Measurements from ENCODE around the gene PPP2R5C. TPM values are rescaled to one million over a fixed set of nuclear protein-coding genes. Genes with fewer than 3 reads are reported as not detected.

Gene PPP2R5C
- total and polyA plus RNA-seq, 2 of the 4 experiments (the other 2 are of a cell fraction) = 65.9 to 78.7 TPM

- no peak overlapping the region for H2BK120ac ChIP-seq (ENCODE audit: low read depth, low read length)
- H4K5ac ChIP-seq (ENCODE audit: low read depth, low read length) = no peak overlapping the region
- peaks cover 32 to 73% of the 10 kb centered on the region in 2 experiments for H3K79me1 ChIP-seq (ENCODE audit: low read depth in 1 of 2, low read length in 2 of 2)
- H3K56ac ChIP-seq (ENCODE audit: extremely low read depth, insufficient read depth, low read length) = no peak overlapping the region
- dilution Hi-C loops (cut with HindIII; ENCODE audit: low sequenced_read_pairs, unreplicated experiment) (no loop called here), in situ Hi-C loops (cut with MboI; ENCODE audit: low sequenced_read_pairs) (no loop called here), intact Hi-C loops (cut with micrococcal nuclease) (no loop called here)
- H3K9me3 ChIP-seq (ENCODE audit: control insufficient read depth, insufficient read depth, low read length) = no peaks in the 10 kb centered on the region
- peaks cover 36% of the 10 kb centered on the region for H4K20me1 ChIP-seq (ENCODE audit: insufficient read depth, low read length)
- no TSS peak for BruUV-seq (replicated peaks)
- H2BK20ac ChIP-seq (ENCODE audit: low read depth, low read length) = no peak overlapping the region
- H4K91ac ChIP-seq (ENCODE audit: insufficient read depth, low read depth, low read length) = no peak overlapping the region
- ChIA-PET CTCF (no interaction called here), POLR2A (ENCODE audit: unreplicated experiment) (no interaction called here)
- ATAC-seq (ENCODE audit: low read depth) (no peak), DNase-seq (no peak)
- H2AK5ac ChIP-seq (ENCODE audit: low read depth, low read length) = no peak overlapping the region
- H3K9ac ChIP-seq (ENCODE audit: low read depth, low read length) = no peak overlapping the region
- TF ChIP-seq NFE2L2 (IDR thresholded peaks at IDR 0.05; ENCODE audit: low read depth, low read length) = no peak
- no peak for TF ChIP-seq CHD1 (IDR thresholded peaks at IDR 0.05; ENCODE audit: low read depth, low read length)
- TF ChIP-seq FOS (IDR thresholded peaks at IDR 0.05; ENCODE audit: low read depth, low read length) = no peak
- TF ChIP-seq MAFK (IDR thresholded peaks at IDR 0.05; ENCODE audit: low read depth, low read length) = no peak
- no peak for TF ChIP-seq ELK1 (IDR thresholded peaks at IDR 0.05; ENCODE audit: borderline replicate concordance, low read depth, low read length)
- TF ChIP-seq MAZ (IDR thresholded peaks at IDR 0.05; ENCODE audit: borderline replicate concordance, low read depth, low read length) = no peak
- no peak for TF ChIP-seq POLR2A (IDR thresholded peaks at IDR 0.05; ENCODE audit: low read depth, low read length)
- no peak for TF ChIP-seq BHLHE40 (IDR thresholded peaks at IDR 0.05; ENCODE audit: low read depth, low read length)
- no peak for TF ChIP-seq CEBPB (IDR thresholded peaks at IDR 0.05; ENCODE audit: low read depth, low read length)
- no peak for TF ChIP-seq RFX5 (IDR thresholded peaks at IDR 0.05; ENCODE audit: low read depth, low read length)
- no peak for TF ChIP-seq RCOR1 (IDR thresholded peaks at IDR 0.05; ENCODE audit: insufficient replicate concordance, low read length)
- no peak for TF ChIP-seq RAD21 (IDR thresholded peaks at IDR 0.05; ENCODE audit: low read length)
- H3K27ac ChIP-seq (ENCODE audit: insufficient read depth, low read length) = no peak overlapping the region
- H3K4me2 ChIP-seq (ENCODE audit: low read depth, low read length) = no peak overlapping the region
- H3K36me3 ChIP-seq (ENCODE audit: control insufficient read depth, insufficient read depth, low read length) = peaks cover 5% of the 10 kb centered on the region; the same call in 1 of the 2 replicates
- peaks cover 8% of the 10 kb centered on the region for H3K9me1 ChIP-seq (ENCODE audit: insufficient read depth, low read length)
- H3K4me1 ChIP-seq (ENCODE audit: control insufficient read depth, insufficient read depth, low read length) = no peaks in the 10 kb centered on the region
- H3K23ac ChIP-seq (ENCODE audit: low read depth, low read length) = no peak overlapping the region
- no peak overlapping the region for H3K4ac ChIP-seq (ENCODE audit: low read depth, low read length)
- no peak overlapping the region for H2BK5ac ChIP-seq (ENCODE audit: low read depth, low read length, poor library complexity, severe bottlenecking)
- H2AFZ ChIP-seq (replicated peaks; ENCODE audit: low read length, poor library complexity) = no peak overlapping the region
- no peak overlapping the region for H3K4me3 ChIP-seq (ENCODE audit: insufficient read depth, low read depth, low read length)
- no peak overlapping the region for H4K8ac ChIP-seq (ENCODE audit: low read depth in 2 of 2, low read length in 2 of 2)
- H3K27me3 ChIP-seq (ENCODE audit: control insufficient read depth, insufficient read depth, low read length) = no peaks in the 10 kb centered on the region
- H2AK9ac ChIP-seq (replicated peaks; ENCODE audit: low read depth, low read length, poor library complexity) = no peak overlapping the region
- H2BK15ac ChIP-seq (ENCODE audit: low read depth, low read length) = no peak overlapping the region
- WGBS, 2 experiments (ENCODE audit: extremely low coverage in 2 of 2, insufficient read length in 1 of 2) = no CpG with 5 or more reads among the region's 8 CpGs
- no peak overlapping the region for H3K14ac ChIP-seq (replicated peaks; ENCODE audit: low read depth, low read length)
- H3K18ac ChIP-seq (ENCODE audit: low read depth, low read length) = no peak overlapping the region
These were observed 107.7 kb downstream of the PPP2R5C start for GRCh38 chr14:101869217-101869616.
